WTC11 (cell line): Measurements from ENCODE around the gene SEMA6D.

Source experiments
- CREB1 ChIP-seq: sonication (generic); formaldehyde crosslinking; IDR thresholded peaks from 2 replicates; pipeline ENCODE4 v1.8.0; 2023; ENCODE audit warnings: mild to moderate bottlenecking, missing genetic modification reagents
- NFE2L1 ChIP-seq: sonication (generic); formaldehyde crosslinking; IDR thresholded peaks from 2 replicates; pipeline ENCODE4 v1.8.1; 2023; ENCODE audit warnings: missing genetic modification reagents
- NR1H2 ChIP-seq: sonication (generic); formaldehyde crosslinking; IDR thresholded peaks from 2 replicates; pipeline ENCODE4 v1.9.0; 2021; ENCODE audit warnings: mild to moderate bottlenecking, moderate library complexity, missing genetic modification reagents
- PRRX2 ChIP-seq: fragments of 250-450 bp; sonication (Bioruptor Pico); IDR thresholded peaks from 2 replicates; pipeline ENCODE4 v1.8.0; 2021; ENCODE audit warnings: mild to moderate bottlenecking
- SP1 ChIP-seq: sonication (generic); formaldehyde crosslinking; conservative IDR thresholded peaks from 2 replicates; pipeline ENCODE4 v1.8.1; 2022; ENCODE audit warnings: missing genetic modification reagents
- TCF7 ChIP-seq: sonication (generic); formaldehyde crosslinking; IDR thresholded peaks from 2 replicates; pipeline ENCODE4 v1.8.0; 2022; ENCODE audit warnings: mild to moderate bottlenecking, low read depth, missing genetic modification reagents, moderate library complexity
- ZNF219 ChIP-seq: sonication (generic); formaldehyde crosslinking; IDR thresholded peaks from 2 replicates; pipeline ENCODE4 v1.8.0; 2023; ENCODE audit warnings: missing genetic modification reagents, mild to moderate bottlenecking, borderline replicate concordance
- TF ChIP-seq, protein P1 (sequence below): sonication (generic); formaldehyde crosslinking; IDR thresholded peaks from 2 replicates; pipeline ENCODE4 v1.8.1; 2023; ENCODE audit warnings: mild to moderate bottlenecking, missing genetic modification reagents, moderate library complexity
- TF ChIP-seq, protein P2 (sequence below): fragments of 200-600 bp; IDR thresholded peaks from 2 replicates; pipeline ENCODE4 v1.8.0; 2022; ENCODE audit warnings: antibody characterized with exemption
- TF ChIP-seq, protein P3 (sequence below): sonication (generic); formaldehyde crosslinking; IDR thresholded peaks from 2 replicates; pipeline ENCODE4 v1.8.0; 2022; ENCODE audit warnings: mild to moderate bottlenecking, missing genetic modification reagents

DNA sequence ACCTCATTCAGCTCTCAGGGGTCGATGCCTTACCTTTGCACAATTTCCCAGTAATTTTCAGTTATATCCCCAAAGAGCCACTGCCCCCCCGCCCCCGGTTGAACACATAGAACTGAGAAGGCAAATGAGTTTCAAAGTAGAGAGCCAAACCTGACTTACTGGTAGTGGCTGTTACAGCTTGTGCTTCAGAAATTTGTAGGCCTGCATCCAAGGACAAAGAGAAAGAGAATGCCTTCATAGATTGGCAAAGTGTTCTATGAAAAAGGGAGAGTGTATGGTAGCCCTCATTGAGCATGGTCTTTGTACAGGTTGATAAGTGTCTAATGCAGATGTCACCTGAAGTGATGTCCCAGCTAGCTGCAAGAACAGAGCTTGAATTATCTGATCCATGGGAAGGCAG is 13.9 kb downstream of the SEMA6D start:
- no peak for TF ChIP-seq TCF7 (CRISPR knock-in tag)
- TF ChIP-seq, protein P1, sequence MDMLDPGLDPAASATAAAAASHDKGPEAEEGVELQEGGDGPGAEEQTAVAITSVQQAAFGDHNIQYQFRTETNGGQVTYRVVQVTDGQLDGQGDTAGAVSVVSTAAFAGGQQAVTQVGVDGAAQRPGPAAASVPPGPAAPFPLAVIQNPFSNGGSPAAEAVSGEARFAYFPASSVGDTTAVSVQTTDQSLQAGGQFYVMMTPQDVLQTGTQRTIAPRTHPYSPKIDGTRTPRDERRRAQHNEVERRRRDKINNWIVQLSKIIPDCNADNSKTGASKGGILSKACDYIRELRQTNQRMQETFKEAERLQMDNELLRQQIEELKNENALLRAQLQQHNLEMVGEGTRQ (CRISPR knock-in tag) = no peak
- TF ChIP-seq NFE2L1 = no peak
- TF ChIP-seq PRRX2 = no peak
- TF ChIP-seq NR1H2 (CRISPR knock-in tag) = no peak
- TF ChIP-seq, protein P2, sequence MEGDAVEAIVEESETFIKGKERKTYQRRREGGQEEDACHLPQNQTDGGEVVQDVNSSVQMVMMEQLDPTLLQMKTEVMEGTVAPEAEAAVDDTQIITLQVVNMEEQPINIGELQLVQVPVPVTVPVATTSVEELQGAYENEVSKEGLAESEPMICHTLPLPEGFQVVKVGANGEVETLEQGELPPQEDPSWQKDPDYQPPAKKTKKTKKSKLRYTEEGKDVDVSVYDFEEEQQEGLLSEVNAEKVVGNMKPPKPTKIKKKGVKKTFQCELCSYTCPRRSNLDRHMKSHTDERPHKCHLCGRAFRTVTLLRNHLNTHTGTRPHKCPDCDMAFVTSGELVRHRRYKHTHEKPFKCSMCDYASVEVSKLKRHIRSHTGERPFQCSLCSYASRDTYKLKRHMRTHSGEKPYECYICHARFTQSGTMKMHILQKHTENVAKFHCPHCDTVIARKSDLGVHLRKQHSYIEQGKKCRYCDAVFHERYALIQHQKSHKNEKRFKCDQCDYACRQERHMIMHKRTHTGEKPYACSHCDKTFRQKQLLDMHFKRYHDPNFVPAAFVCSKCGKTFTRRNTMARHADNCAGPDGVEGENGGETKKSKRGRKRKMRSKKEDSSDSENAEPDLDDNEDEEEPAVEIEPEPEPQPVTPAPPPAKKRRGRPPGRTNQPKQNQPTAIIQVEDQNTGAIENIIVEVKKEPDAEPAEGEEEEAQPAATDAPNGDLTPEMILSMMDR = no peak
- no peak for TF ChIP-seq CREB1 (CRISPR knock-in tag)
- TF ChIP-seq SP1 (CRISPR knock-in tag) = no peak
- TF ChIP-seq ZNF219 (CRISPR knock-in tag) = no peak
- TF ChIP-seq, protein P3, sequence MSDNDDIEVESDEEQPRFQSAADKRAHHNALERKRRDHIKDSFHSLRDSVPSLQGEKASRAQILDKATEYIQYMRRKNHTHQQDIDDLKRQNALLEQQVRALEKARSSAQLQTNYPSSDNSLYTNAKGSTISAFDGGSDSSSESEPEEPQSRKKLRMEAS (CRISPR knock-in tag) = no peak
